ENCODE measurements around the gene TAS2R40. TPM values are rescaled to one million over a fixed set of nuclear protein-coding genes. Genes with fewer than 3 reads are reported as not detected.

Gene TAS2R40
- total RNA-seq, 6 donors from 2014 or later, result not detected

Small RNAs within 50 kb of the gene (small RNA-seq; reads per million reads assigned to genes)
- gene AC073342.3, result 0 reads per million in 4 donors

Other genes with a start within 250 kb of the TAS2R40 start
- gene OR9A2, start 194.9 kb upstream of the TAS2R40 start, total RNA-seq, result not detected
- gene OR6V1, start 169.7 kb upstream of the TAS2R40 start, total RNA-seq, result not detected
- 10 to 100 TPM in 1 of 6 donors, under 1 TPM in 1, not detected in 4; 0.77 to 23.0 TPM for gene PIP, start 90.0 kb upstream of the TAS2R40 start, total RNA-seq
- gene TAS2R39, start 38.6 kb upstream of the TAS2R40 start, total RNA-seq, result not detected
- 100 to 1,000 TPM; 140 to 194 (median 158) TPM for gene GSTK1, start 41.4 kb downstream of the TAS2R40 start, total RNA-seq
- gene TMEM139, start 62.9 kb downstream of the TAS2R40 start, total RNA-seq, result 10 to 100 TPM; 13.6 to 52.7 (median 33.0) TPM
- 10 to 100 TPM in 5 of 6 donors, 1 to 10 TPM in 1; 9.1 to 34.8 (median 24.3) TPM for gene CASP2, start 66.3 kb downstream of the TAS2R40 start, total RNA-seq
- gene CLCN1, start 94.1 kb downstream of the TAS2R40 start, total RNA-seq, result under 1 TPM in 1 of 6 donors, not detected in 5; 0.10 TPM
- 1 to 10 TPM in 1 of 6 donors, under 1 TPM in 4, not detected in 1; 0.59 to 5.7 (median 0.67) TPM for gene FAM131B, start 140.7 kb downstream of the TAS2R40 start, total RNA-seq
- gene ZYX, start 159.3 kb downstream of the TAS2R40 start, total RNA-seq, result 100 to 1,000 TPM in 5 of 6 donors, 10 to 100 TPM in 1; 44.6 to 345 (median 222) TPM
- 10 to 100 TPM in 4 of 6 donors, 1 to 10 TPM in 2; 5.3 to 18.9 (median 13.0) TPM for gene EPHA1, start 186.8 kb downstream of the TAS2R40 start, total RNA-seq
- 1 to 10 TPM in 2 of 6 donors, under 1 TPM in 1, not detected in 3; 0.83 to 3.1 (median 1.2) TPM for gene TAS2R60, start 221.4 kb downstream of the TAS2R40 start, total RNA-seq

Measured in upper lobe of left lung (tissue), 6 donors.